ENCODE results near the gene ANKRD39. TPM values are rescaled to one million over a fixed set of nuclear protein-coding genes. Genes with fewer than 3 reads are reported as not detected.

ANKRD39 gene
- total RNA-seq, 1 experiment from 2014 or later, result 11.1 TPM

- no peaks in the 10 kb centered on the region for H4K20me1 ChIP-seq (ENCODE audit: insufficient read depth, low read depth, low read length)
- no peak within 1 kb of the TSS for H2AFZ ChIP-seq (ENCODE audit: low read length)
- no peak within 1 kb of the TSS for H3K9ac ChIP-seq (ENCODE audit: low read length)
- H3K4me1 ChIP-seq (ENCODE audit: low read length), result peaks cover 14% of the 10 kb centered on the region
- no peaks in the 10 kb centered on the region for H3K9me3 ChIP-seq (ENCODE audit: low read length)
- no peaks in the 10 kb centered on the region for H3K36me3 ChIP-seq (ENCODE audit: insufficient read depth, low read length)
- no peak within 1 kb of the TSS for H3K4me2 ChIP-seq (ENCODE audit: low read depth, low read length, poor library complexity, severe bottlenecking)
- H3K79me2 ChIP-seq (ENCODE audit: low read length), result no peaks in the 10 kb centered on the region
- DNase-seq, result no peak
- H3K27me3 ChIP-seq (ENCODE audit: low read length), result no peaks in the 10 kb centered on the region
- no peak within 1 kb of the TSS for H3K27ac ChIP-seq (ENCODE audit: low read length)
- no peak within 1 kb of the TSS for H3K4me3 ChIP-seq (ENCODE audit: low read length)
- no peaks in the 10 kb centered on the region for H3K9me2 ChIP-seq (replicated peaks; ENCODE audit: insufficient read depth, low read length)
Observed at GRCh38 chr2:96843538-96844268, 14.1 kb downstream of the ANKRD39 start, which contains the start of gene ANKRD23. ANKRD23 (minus strand) TSS chr2:96844021; CDS start chr2:96843992, 29 bp downstream.

- H3K9ac ChIP-seq (ENCODE audit: low read length), result no peak overlapping the region
- H3K4me1 ChIP-seq (ENCODE audit: low read length), result peaks cover 21% of the 10 kb centered on the region
- H3K79me2 ChIP-seq (ENCODE audit: low read length), result no peaks in the 10 kb centered on the region
- H4K20me1 ChIP-seq (ENCODE audit: insufficient read depth, low read depth, low read length), result no peaks in the 10 kb centered on the region
- no peaks in the 10 kb centered on the region for H3K9me3 ChIP-seq (ENCODE audit: low read length)
- H3K9me2 ChIP-seq (replicated peaks; ENCODE audit: insufficient read depth, low read length), result no peaks in the 10 kb centered on the region
- no peaks in the 10 kb centered on the region for H3K27me3 ChIP-seq (ENCODE audit: low read length)
- H3K27ac ChIP-seq (ENCODE audit: low read length), result no peak overlapping the region
- H3K4me2 ChIP-seq (ENCODE audit: low read depth, low read length, poor library complexity, severe bottlenecking), result no peak overlapping the region
- no peak for DNase-seq
- H3K36me3 ChIP-seq (ENCODE audit: insufficient read depth, low read length), result no peaks in the 10 kb centered on the region
- no peak overlapping the region for H3K4me3 ChIP-seq (ENCODE audit: low read length)
- H2AFZ ChIP-seq (ENCODE audit: low read length), result no peak overlapping the region
Observed at GRCh38 chr2:96842600-96842999, 15.2 kb downstream of the ANKRD39 start.

GRCh38 chr2:96841701-96842495 lies 15.9 kb downstream of the ANKRD39 start:
- Histone ChIP-seq H3K4me3 (ENCODE audit: low read length) (no peak overlapping the region), H3K9me3 (ENCODE audit: low read length) (no peaks in the 10 kb centered on the region), H3K79me2 (ENCODE audit: low read length) (no peaks in the 10 kb centered on the region), H3K4me2 (ENCODE audit: low read depth, low read length, poor library complexity, severe bottlenecking) (no peak overlapping the region), H3K9ac (ENCODE audit: low read length) (no peak overlapping the region), H4K20me1 (ENCODE audit: insufficient read depth, low read depth, low read length) (no peaks in the 10 kb centered on the region), H2AFZ (ENCODE audit: low read length) (no peak overlapping the region), H3K27me3 (ENCODE audit: low read length) (no peaks in the 10 kb centered on the region), H3K36me3 (ENCODE audit: insufficient read depth, low read length) (peaks cover 6% of the 10 kb centered on the region; the same call in 1 of the 2 replicates), H3K9me2 (replicated peaks; ENCODE audit: insufficient read depth, low read length) (no peaks in the 10 kb centered on the region), H3K27ac (ENCODE audit: low read length) (no peak overlapping the region), H3K4me1 (ENCODE audit: low read length) (peaks cover 21% of the 10 kb centered on the region)
- no peak for DNase-seq

- peak overlapping the region; percentile 53; the same call in 1 of the 2 replicates for H3K9ac ChIP-seq (ENCODE audit: low read length)
- H2AFZ ChIP-seq (ENCODE audit: low read length), result peak overlapping the region; percentile 78; the same call in 1 of the 2 replicates
- no peak for DNase-seq
- peak overlapping the region; percentile 53 for H3K4me2 ChIP-seq (ENCODE audit: low read depth, low read length, poor library complexity, severe bottlenecking)
- no peak overlapping the region for H3K27ac ChIP-seq (ENCODE audit: low read length)
- H3K79me2 ChIP-seq (ENCODE audit: low read length), result no peaks in the 10 kb centered on the region
- H3K4me3 ChIP-seq (ENCODE audit: low read length), result peak overlapping the region; percentile 45; the same call in 1 of the 2 replicates
- no peaks in the 10 kb centered on the region for H3K9me3 ChIP-seq (ENCODE audit: low read length)
- H4K20me1 ChIP-seq (ENCODE audit: insufficient read depth, low read depth, low read length), result no peaks in the 10 kb centered on the region
- no peaks in the 10 kb centered on the region for H3K27me3 ChIP-seq (ENCODE audit: low read length)
- no peaks in the 10 kb centered on the region for H3K9me2 ChIP-seq (replicated peaks; ENCODE audit: insufficient read depth, low read length)
- peaks cover 21% of the 10 kb centered on the region for H3K4me1 ChIP-seq (ENCODE audit: low read length)
- peaks cover 6% of the 10 kb centered on the region; the same call in 1 of the 2 replicates for H3K36me3 ChIP-seq (ENCODE audit: insufficient read depth, low read length)
Observed at GRCh38 chr2:96839875-96840850, 17.7 kb downstream of the ANKRD39 start.

- peak overlapping the region; percentile 53 for H3K9ac ChIP-seq (ENCODE audit: low read length)
- peaks cover 21% of the 10 kb centered on the region for H3K4me1 ChIP-seq (ENCODE audit: low read length)
- no peaks in the 10 kb centered on the region for H4K20me1 ChIP-seq (ENCODE audit: insufficient read depth, low read depth, low read length)
- no peaks in the 10 kb centered on the region for H3K79me2 ChIP-seq (ENCODE audit: low read length)
- H3K9me2 ChIP-seq (replicated peaks; ENCODE audit: insufficient read depth, low read length), result no peaks in the 10 kb centered on the region
- H3K9me3 ChIP-seq (ENCODE audit: low read length), result no peaks in the 10 kb centered on the region
- H3K27ac ChIP-seq (ENCODE audit: low read length), result no peak overlapping the region
- peak; percentile 78 for DNase-seq
- H3K4me3 ChIP-seq (ENCODE audit: low read length), result peak overlapping the region; percentile 45; the same call in 1 of the 2 replicates
- no peaks in the 10 kb centered on the region for H3K27me3 ChIP-seq (ENCODE audit: low read length)
- H2AFZ ChIP-seq (ENCODE audit: low read length), result peak overlapping the region; percentile 78; the same call in 1 of the 2 replicates
- peak overlapping the region; percentile 53 for H3K4me2 ChIP-seq (ENCODE audit: low read depth, low read length, poor library complexity, severe bottlenecking)
- H3K36me3 ChIP-seq (ENCODE audit: insufficient read depth, low read length), result peaks cover 6% of the 10 kb centered on the region; the same call in 1 of the 2 replicates
Observed at GRCh38 chr2:96839293-96839874, 18.4 kb downstream of the ANKRD39 start.

- Histone ChIP-seq H3K27ac (ENCODE audit: low read length) (no peak overlapping the region), H3K9ac (ENCODE audit: low read length) (peak overlapping the region; percentile 53), H3K4me3 (ENCODE audit: low read length) (peak overlapping the region; percentile 45; the same call in 1 of the 2 replicates), H3K27me3 (ENCODE audit: low read length) (no peaks in the 10 kb centered on the region), H3K9me2 (replicated peaks; ENCODE audit: insufficient read depth, low read length) (no peaks in the 10 kb centered on the region), H4K20me1 (ENCODE audit: insufficient read depth, low read depth, low read length) (no peaks in the 10 kb centered on the region), H3K79me2 (ENCODE audit: low read length) (no peaks in the 10 kb centered on the region), H3K9me3 (ENCODE audit: low read length) (no peaks in the 10 kb centered on the region), H3K36me3 (ENCODE audit: insufficient read depth, low read length) (peaks cover 7% of the 10 kb centered on the region; the same call in 1 of the 2 replicates), H3K4me2 (ENCODE audit: low read depth, low read length, poor library complexity, severe bottlenecking) (peak overlapping the region; percentile 53), H3K4me1 (ENCODE audit: low read length) (peaks cover 21% of the 10 kb centered on the region), H2AFZ (ENCODE audit: low read length) (peak overlapping the region; percentile 78; the same call in 1 of the 2 replicates)
- DNase-seq, result no peak
Observed at GRCh38 chr2:96838345-96839292, 19.2 kb downstream of the ANKRD39 start.

- no peak overlapping the region for H3K4me3 ChIP-seq (ENCODE audit: low read length)
- DNase-seq, result no peak
- peaks cover 27% of the 10 kb centered on the region for H3K4me1 ChIP-seq (ENCODE audit: low read length)
- H3K4me2 ChIP-seq (ENCODE audit: low read depth, low read length, poor library complexity, severe bottlenecking), result no peak overlapping the region
- peaks cover 8% of the 10 kb centered on the region; the same call in 1 of the 2 replicates for H3K36me3 ChIP-seq (ENCODE audit: insufficient read depth, low read length)
- no peak overlapping the region for H3K27ac ChIP-seq (ENCODE audit: low read length)
- no peak overlapping the region for H2AFZ ChIP-seq (ENCODE audit: low read length)
- no peaks in the 10 kb centered on the region for H3K79me2 ChIP-seq (ENCODE audit: low read length)
- H4K20me1 ChIP-seq (ENCODE audit: insufficient read depth, low read depth, low read length), result no peaks in the 10 kb centered on the region
- H3K9me2 ChIP-seq (replicated peaks; ENCODE audit: insufficient read depth, low read length), result no peaks in the 10 kb centered on the region
- no peaks in the 10 kb centered on the region for H3K9me3 ChIP-seq (ENCODE audit: low read length)
- no peaks in the 10 kb centered on the region for H3K27me3 ChIP-seq (ENCODE audit: low read length)
- no peak overlapping the region for H3K9ac ChIP-seq (ENCODE audit: low read length)
Observed at GRCh38 chr2:96837575-96837974, 20.2 kb downstream of the ANKRD39 start.

Data from Karpas-422 (cell line).